BE2C (cell line): ENCODE measurements around the gene CTSF.

ENCODE experiments used
- DNase-seq: peaks from one replicate; pipeline ENCODE4 v3.0.0-alpha.2; 2020
- H3K27me3 ChIP-seq: fragments of 250-450 bp; sonication (Bioruptor Pico); 2 replicates; pipeline ENCODE4 v1.5.1; 2020; ENCODE audit warnings: mild to moderate bottlenecking
- H3K36me3 ChIP-seq: fragments of 250-450 bp; sonication (Bioruptor Pico); 2 replicates; pipeline ENCODE4 v1.5.1; 2020; ENCODE audit warnings: mild to moderate bottlenecking
- H3K4me1 ChIP-seq: fragments of 250-450 bp; sonication (Bioruptor Pico); 2 replicates; pipeline ENCODE4 v1.5.1; 2020
- H3K4me3 ChIP-seq: 2 replicates; pipeline ENCODE4 v1.5.1; 2011; ENCODE audit warnings: low read depth, low read length
- H3K9me3 ChIP-seq: fragments of 250-450 bp; sonication (Bioruptor Pico); 2 replicates; pipeline ENCODE4 v1.5.1; 2020
- TF ChIP-seq, protein P1 (sequence below): IDR thresholded peaks from 2 replicates; pipeline ENCODE4 v1.5.1; 2012; ENCODE audit warnings: mild to moderate bottlenecking, low read depth, low read length

CTSF gene

GRCh38 chr11:66566221-66566620 is 2.2 kb downstream of the CTSF start:
- TF ChIP-seq, protein P1, sequence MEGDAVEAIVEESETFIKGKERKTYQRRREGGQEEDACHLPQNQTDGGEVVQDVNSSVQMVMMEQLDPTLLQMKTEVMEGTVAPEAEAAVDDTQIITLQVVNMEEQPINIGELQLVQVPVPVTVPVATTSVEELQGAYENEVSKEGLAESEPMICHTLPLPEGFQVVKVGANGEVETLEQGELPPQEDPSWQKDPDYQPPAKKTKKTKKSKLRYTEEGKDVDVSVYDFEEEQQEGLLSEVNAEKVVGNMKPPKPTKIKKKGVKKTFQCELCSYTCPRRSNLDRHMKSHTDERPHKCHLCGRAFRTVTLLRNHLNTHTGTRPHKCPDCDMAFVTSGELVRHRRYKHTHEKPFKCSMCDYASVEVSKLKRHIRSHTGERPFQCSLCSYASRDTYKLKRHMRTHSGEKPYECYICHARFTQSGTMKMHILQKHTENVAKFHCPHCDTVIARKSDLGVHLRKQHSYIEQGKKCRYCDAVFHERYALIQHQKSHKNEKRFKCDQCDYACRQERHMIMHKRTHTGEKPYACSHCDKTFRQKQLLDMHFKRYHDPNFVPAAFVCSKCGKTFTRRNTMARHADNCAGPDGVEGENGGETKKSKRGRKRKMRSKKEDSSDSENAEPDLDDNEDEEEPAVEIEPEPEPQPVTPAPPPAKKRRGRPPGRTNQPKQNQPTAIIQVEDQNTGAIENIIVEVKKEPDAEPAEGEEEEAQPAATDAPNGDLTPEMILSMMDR, result no peak
- Histone ChIP-seq H3K4me3 (no peak overlapping the region), H3K4me1 (no peaks in the 10 kb centered on the region), H3K9me3 (no peaks in the 10 kb centered on the region), H3K27me3 (no peaks in the 10 kb centered on the region), H3K36me3 (no peaks in the 10 kb centered on the region)
- no peak for DNase-seq

GRCh38 chr11:66564984-66565383 is 3.4 kb downstream of the CTSF start:
- no peaks in the 10 kb centered on the region for H3K9me3 ChIP-seq
- no peaks in the 10 kb centered on the region for H3K4me1 ChIP-seq
- no peak overlapping the region for H3K4me3 ChIP-seq
- no peak for DNase-seq
- H3K36me3 ChIP-seq, result no peaks in the 10 kb centered on the region
- H3K27me3 ChIP-seq, result no peaks in the 10 kb centered on the region
- TF ChIP-seq, protein P1, result no peak

DNA sequence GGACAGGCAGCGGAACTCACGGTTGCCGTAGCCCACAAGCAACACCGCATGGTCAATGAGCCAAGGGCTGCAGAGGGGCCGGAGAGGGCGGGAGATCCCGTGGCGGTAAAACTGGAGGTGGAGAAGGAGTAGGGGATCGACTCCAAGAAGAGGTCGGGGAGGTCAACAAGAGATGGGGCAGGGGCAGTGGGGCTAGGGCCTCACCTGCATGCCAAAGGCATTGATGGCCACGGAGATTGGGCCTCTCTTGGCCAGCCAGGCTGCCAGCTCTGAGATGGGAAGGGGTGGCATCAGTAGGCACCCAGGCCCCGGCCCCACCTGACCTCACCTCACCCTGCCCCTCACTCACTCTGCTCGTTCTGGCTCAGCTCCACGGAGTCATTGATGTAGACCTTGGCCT is 3.9 kb downstream of the CTSF start:
- Histone ChIP-seq H3K4me1 (no peaks in the 10 kb centered on the region), H3K36me3 (no peaks in the 10 kb centered on the region), H3K9me3 (no peaks in the 10 kb centered on the region), H3K27me3 (no peaks in the 10 kb centered on the region), H3K4me3 (no peak overlapping the region)
- no peak for DNase-seq
- TF ChIP-seq, protein P1, result no peak

DNA sequence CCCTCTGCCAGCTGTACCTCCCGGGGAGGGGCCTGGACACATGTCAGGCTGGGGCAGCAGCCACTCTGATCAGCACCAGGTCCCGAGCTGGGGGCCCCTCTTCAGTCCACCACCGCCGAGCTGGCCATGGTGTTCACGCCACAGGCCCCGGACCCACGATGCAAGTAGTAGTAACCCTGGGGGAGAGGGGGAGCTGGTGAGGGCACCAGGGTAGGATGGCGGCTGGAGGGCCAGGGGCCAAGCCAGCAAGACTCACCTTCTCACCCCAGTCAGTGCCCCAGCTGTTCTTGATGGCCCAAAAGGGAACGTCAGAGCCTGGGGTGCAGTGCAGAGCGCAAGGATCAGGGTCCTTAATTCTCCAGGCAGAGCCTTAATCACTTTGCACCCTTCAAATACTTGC is 4.6 kb downstream of the CTSF start:
- TF ChIP-seq, protein P1, result no peak
- no peaks in the 10 kb centered on the region for H3K36me3 ChIP-seq
- no peak overlapping the region for H3K4me3 ChIP-seq

GRCh38 chr11:66562907-66563583 is 5.4 kb downstream of the CTSF start:
- Histone ChIP-seq H3K27me3 (no peaks in the 10 kb centered on the region), H3K36me3 (no peaks in the 10 kb centered on the region), H3K9me3 (no peaks in the 10 kb centered on the region), H3K4me3 (no peak overlapping the region), H3K4me1 (no peaks in the 10 kb centered on the region)
- TF ChIP-seq, protein P1, result no peak
- no peak for DNase-seq

More for the DNA sequence above, 4.6 kb downstream of the CTSF start:
- Histone ChIP-seq H3K9me3 (no peaks in the 10 kb centered on the region), H3K4me1 (no peaks in the 10 kb centered on the region), H3K27me3 (no peaks in the 10 kb centered on the region)
- DNase-seq, result no peak

- H3K36me3 ChIP-seq, result no peaks in the 10 kb centered on the region
- no peak for DNase-seq
- H3K4me3 ChIP-seq, result no peak overlapping the region
- no peaks in the 10 kb centered on the region for H3K27me3 ChIP-seq
- TF ChIP-seq, protein P1, result no peak
- no peaks in the 10 kb centered on the region for H3K4me1 ChIP-seq
- H3K9me3 ChIP-seq, result no peaks in the 10 kb centered on the region
Measured at GRCh38 chr11:66562275-66562674, 6.1 kb downstream of the CTSF start.
